H1 (cell line): ENCODE measurements around the gene NRXN3. TPM values are rescaled to one million over a fixed set of nuclear protein-coding genes. Genes with fewer than 3 reads are reported as not detected.

Experiments used
- ASH2L ChIP-seq: fragments of 200-600, 300-600 bp; sonication (generic); IDR thresholded peaks from one replicate; pipeline ENCODE4 v1.7.1; 2017; ENCODE audit warnings: low read length
- CTBP2 ChIP-seq: IDR thresholded peaks from 2 replicates; pipeline ENCODE4 v1.7.0; 2011; ENCODE audit warnings: borderline replicate concordance, mild to moderate bottlenecking, moderate library complexity, mixed read lengths, low read length; ENCODE audit not compliant: insufficient read depth, insufficient read length
- GABPA ChIP-seq: IDR thresholded peaks from 2 replicates; pipeline ENCODE4 v1.6.1; 2011; ENCODE audit warnings: mild to moderate bottlenecking, low read length, moderate library complexity, borderline replicate concordance; ENCODE audit not compliant: insufficient read depth
- JUND ChIP-seq: IDR thresholded peaks from 2 replicates; pipeline ENCODE4 v1.6.1; 2011; ENCODE audit warnings: mild to moderate bottlenecking, improper control_type of control experiment, low read length
- RBBP5 ChIP-seq: IDR thresholded peaks from 2 replicates; pipeline ENCODE4 v1.7.1; 2012; ENCODE audit warnings: low read depth, mild to moderate bottlenecking, inconsistent platforms, low read length, moderate library complexity, borderline replicate concordance
- RNF2 ChIP-seq: fragments of 200-900, 300-1000 bp; sonication (generic); IDR thresholded peaks from 2 replicates; pipeline ENCODE4 v1.7.1; 2016; ENCODE audit warnings: borderline replicate concordance, low read depth, mild to moderate bottlenecking, antibody characterized with exemption, low read length; ENCODE audit not compliant: poor library complexity, severe bottlenecking; ENCODE audit errors: missing control alignments
- SIRT6 ChIP-seq: IDR thresholded peaks from one replicate; pipeline ENCODE4 v1.7.1; 2012; ENCODE audit warnings: low read length, inconsistent platforms
- SIX5 ChIP-seq: IDR thresholded peaks from 2 replicates; pipeline ENCODE4 v1.6.1; 2011; ENCODE audit warnings: mild to moderate bottlenecking, low read depth, low read length
- TAF1 ChIP-seq: IDR thresholded peaks from 2 replicates; pipeline ENCODE4 v1.6.1; 2011; ENCODE audit warnings: mild to moderate bottlenecking, low read depth, low read length
- polyA plus RNA-seq, 7 experiments: library from polyadenylated mRNA; depleted of rRNA in 3 of 7; stranded (reverse) in 5 of 7; unstranded in 2 of 7; fragments of >200 nt in 5 of 7; fragments of 200-250 nt in 2 of 7; gene quantifications; 1 replicate in 5 of 7; 2 replicates in 1 of 7; 4 replicates in 1 of 7; pipeline versions ENCODE4 v1.2.1 to v1.2.3, GENCODE V29; 2011 to 2013; ENCODE audit warnings: missing spikeins in 2 of 7, mixed read lengths in 2 of 7
- total RNA-seq: library from RNA; stranded (reverse); fragmentation: NEBNext Ultra II Directional; extraction: Animal tissue kit (Norgen Biotek cat#: 25700); gene quantifications from 2 replicates; pipeline ENCODE4 v1.2.1, GENCODE V29; 2021
- TF ChIP-seq, protein P1 (sequence below): fragments of 300-600 bp; sonication (generic); IDR thresholded peaks from 2 replicates; pipeline ENCODE4 v1.7.1; 2012; ENCODE audit warnings: low read length, moderate library complexity, mild to moderate bottlenecking, inconsistent platforms; ENCODE audit not compliant: insufficient replicate concordance

Gene NRXN3
- total and polyA plus RNA-seq, 2 of the 8 experiments (the other 6 are each of a cell fraction or from before 2014, with no cell fraction given): 2.6 to 4.1 TPM

DNA sequence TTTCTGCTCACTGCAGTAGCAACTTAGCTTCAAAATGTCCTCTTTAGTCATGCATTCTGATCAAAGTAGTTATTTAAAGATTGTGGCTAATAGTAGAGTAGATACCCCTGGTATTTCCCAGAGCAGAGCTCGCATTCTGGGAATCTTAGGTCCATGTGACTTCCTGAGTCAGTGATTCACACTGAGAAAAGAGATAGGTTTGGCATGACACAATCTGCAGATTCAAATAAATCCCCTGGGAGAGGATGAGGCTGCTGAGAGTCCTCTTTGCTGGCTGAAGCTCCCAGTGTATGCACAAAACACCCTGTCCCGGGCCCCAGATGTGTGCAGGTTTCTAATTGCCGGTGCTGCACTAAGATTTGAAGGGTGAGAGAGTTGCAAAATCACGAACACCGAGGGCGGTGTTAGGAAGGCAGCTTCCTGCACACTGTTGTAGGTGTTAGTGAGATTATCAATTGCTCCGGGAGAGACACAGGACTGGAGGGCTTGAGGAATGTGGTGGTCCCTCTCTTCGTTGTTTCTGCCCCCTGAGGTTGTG lies 233.2 kb downstream of the NRXN3 start (continued):
- TF ChIP-seq, protein P1, sequence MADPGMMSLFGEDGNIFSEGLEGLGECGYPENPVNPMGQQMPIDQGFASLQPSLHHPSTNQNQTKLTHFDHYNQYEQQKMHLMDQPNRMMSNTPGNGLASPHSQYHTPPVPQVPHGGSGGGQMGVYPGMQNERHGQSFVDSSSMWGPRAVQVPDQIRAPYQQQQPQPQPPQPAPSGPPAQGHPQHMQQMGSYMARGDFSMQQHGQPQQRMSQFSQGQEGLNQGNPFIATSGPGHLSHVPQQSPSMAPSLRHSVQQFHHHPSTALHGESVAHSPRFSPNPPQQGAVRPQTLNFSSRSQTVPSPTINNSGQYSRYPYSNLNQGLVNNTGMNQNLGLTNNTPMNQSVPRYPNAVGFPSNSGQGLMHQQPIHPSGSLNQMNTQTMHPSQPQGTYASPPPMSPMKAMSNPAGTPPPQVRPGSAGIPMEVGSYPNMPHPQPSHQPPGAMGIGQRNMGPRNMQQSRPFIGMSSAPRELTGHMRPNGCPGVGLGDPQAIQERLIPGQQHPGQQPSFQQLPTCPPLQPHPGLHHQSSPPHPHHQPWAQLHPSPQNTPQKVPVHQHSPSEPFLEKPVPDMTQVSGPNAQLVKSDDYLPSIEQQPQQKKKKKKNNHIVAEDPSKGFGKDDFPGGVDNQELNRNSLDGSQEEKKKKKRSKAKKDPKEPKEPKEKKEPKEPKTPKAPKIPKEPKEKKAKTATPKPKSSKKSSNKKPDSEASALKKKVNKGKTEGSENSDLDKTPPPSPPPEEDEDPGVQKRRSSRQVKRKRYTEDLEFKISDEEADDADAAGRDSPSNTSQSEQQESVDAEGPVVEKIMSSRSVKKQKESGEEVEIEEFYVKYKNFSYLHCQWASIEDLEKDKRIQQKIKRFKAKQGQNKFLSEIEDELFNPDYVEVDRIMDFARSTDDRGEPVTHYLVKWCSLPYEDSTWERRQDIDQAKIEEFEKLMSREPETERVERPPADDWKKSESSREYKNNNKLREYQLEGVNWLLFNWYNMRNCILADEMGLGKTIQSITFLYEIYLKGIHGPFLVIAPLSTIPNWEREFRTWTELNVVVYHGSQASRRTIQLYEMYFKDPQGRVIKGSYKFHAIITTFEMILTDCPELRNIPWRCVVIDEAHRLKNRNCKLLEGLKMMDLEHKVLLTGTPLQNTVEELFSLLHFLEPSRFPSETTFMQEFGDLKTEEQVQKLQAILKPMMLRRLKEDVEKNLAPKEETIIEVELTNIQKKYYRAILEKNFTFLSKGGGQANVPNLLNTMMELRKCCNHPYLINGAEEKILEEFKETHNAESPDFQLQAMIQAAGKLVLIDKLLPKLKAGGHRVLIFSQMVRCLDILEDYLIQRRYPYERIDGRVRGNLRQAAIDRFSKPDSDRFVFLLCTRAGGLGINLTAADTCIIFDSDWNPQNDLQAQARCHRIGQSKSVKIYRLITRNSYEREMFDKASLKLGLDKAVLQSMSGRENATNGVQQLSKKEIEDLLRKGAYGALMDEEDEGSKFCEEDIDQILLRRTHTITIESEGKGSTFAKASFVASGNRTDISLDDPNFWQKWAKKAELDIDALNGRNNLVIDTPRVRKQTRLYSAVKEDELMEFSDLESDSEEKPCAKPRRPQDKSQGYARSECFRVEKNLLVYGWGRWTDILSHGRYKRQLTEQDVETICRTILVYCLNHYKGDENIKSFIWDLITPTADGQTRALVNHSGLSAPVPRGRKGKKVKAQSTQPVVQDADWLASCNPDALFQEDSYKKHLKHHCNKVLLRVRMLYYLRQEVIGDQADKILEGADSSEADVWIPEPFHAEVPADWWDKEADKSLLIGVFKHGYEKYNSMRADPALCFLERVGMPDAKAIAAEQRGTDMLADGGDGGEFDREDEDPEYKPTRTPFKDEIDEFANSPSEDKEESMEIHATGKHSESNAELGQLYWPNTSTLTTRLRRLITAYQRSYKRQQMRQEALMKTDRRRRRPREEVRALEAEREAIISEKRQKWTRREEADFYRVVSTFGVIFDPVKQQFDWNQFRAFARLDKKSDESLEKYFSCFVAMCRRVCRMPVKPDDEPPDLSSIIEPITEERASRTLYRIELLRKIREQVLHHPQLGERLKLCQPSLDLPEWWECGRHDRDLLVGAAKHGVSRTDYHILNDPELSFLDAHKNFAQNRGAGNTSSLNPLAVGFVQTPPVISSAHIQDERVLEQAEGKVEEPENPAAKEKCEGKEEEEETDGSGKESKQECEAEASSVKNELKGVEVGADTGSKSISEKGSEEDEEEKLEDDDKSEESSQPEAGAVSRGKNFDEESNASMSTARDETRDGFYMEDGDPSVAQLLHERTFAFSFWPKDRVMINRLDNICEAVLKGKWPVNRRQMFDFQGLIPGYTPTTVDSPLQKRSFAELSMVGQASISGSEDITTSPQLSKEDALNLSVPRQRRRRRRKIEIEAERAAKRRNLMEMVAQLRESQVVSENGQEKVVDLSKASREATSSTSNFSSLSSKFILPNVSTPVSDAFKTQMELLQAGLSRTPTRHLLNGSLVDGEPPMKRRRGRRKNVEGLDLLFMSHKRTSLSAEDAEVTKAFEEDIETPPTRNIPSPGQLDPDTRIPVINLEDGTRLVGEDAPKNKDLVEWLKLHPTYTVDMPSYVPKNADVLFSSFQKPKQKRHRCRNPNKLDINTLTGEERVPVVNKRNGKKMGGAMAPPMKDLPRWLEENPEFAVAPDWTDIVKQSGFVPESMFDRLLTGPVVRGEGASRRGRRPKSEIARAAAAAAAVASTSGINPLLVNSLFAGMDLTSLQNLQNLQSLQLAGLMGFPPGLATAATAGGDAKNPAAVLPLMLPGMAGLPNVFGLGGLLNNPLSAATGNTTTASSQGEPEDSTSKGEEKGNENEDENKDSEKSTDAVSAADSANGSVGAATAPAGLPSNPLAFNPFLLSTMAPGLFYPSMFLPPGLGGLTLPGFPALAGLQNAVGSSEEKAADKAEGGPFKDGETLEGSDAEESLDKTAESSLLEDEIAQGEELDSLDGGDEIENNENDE: no peak
- TF ChIP-seq CTBP2: no peak
- TF ChIP-seq RBBP5: 0 out of 2 replicates have a peak, but pooled peaks have one; percentile 52
- no peak for TF ChIP-seq GABPA
- no peak for TF ChIP-seq JUND
- no peak for TF ChIP-seq RNF2
- TF ChIP-seq TAF1: no peak
- peak; percentile 30 for TF ChIP-seq ASH2L
- TF ChIP-seq SIX5: no peak
- TF ChIP-seq SIRT6: no peak
- TF ChIP-seq, all 59 proteins: peak for 2
